Osteoblast (primary cell): ENCODE measurements around the gene CALU. TPM values are rescaled to one million over a fixed set of nuclear protein-coding genes. Genes with fewer than 3 reads are reported as not detected.
A peak's percentile ranks its signal among the peaks of the same experiment; 100 is the strongest.

Experiments used
- DNase-seq: peaks from one replicate; pipeline ENCODE4 v3.0.0; 2011; ENCODE audit warnings: low spot score, mixed read lengths; ENCODE audit not compliant: insufficient read length; ENCODE audit errors: missing footprints
- H2AFZ ChIP-seq: 2 replicates; pipeline ENCODE4 v1.6.0; 2011; ENCODE audit warnings: mild to moderate bottlenecking, low read length
- H3K27ac ChIP-seq: 2 replicates; pipeline ENCODE4 v1.5.1; 2011; ENCODE audit warnings: mild to moderate bottlenecking, low read depth, low read length, moderate library complexity
- H3K27me3 ChIP-seq: 2 replicates; pipeline ENCODE4 v1.6.0; 2012; ENCODE audit warnings: mild to moderate bottlenecking, control low read depth, inconsistent platforms, low read length, moderate library complexity; ENCODE audit not compliant: insufficient read depth
- H3K36me3 ChIP-seq: 2 replicates; pipeline ENCODE4 v1.5.1; 2011; ENCODE audit warnings: mild to moderate bottlenecking, low read length, control low read depth, moderate library complexity; ENCODE audit not compliant: insufficient read depth
- H3K4me1 ChIP-seq: 2 replicates; pipeline ENCODE4 v1.5.1; 2011; ENCODE audit warnings: mild to moderate bottlenecking, low read length, control low read depth, moderate library complexity; ENCODE audit not compliant: insufficient read depth
- H3K4me2 ChIP-seq: 2 replicates; pipeline ENCODE4 v1.6.0; 2011; ENCODE audit warnings: mild to moderate bottlenecking, low read length; ENCODE audit not compliant: insufficient read depth
- H3K4me3 ChIP-seq: fragments of 200-600 bp; sonication (generic); 3 replicates; pipeline ENCODE4 v1.5.1; 2012; ENCODE audit warnings: mild to moderate bottlenecking, low read length, inconsistent platforms; ENCODE audit not compliant: insufficient read depth
- H3K79me2 ChIP-seq: 2 replicates; pipeline ENCODE4 v1.6.0; 2012; ENCODE audit warnings: mild to moderate bottlenecking, low read length, control low read depth, inconsistent platforms; ENCODE audit not compliant: insufficient read depth
- H3K9me3 ChIP-seq: 2 replicates; pipeline ENCODE4 v1.5.1; 2011; ENCODE audit warnings: low read depth, low read length, control low read depth
- H4K20me1 ChIP-seq: 2 replicates; pipeline ENCODE4 v1.6.0; 2012; ENCODE audit warnings: mild to moderate bottlenecking, low read length, control low read depth; ENCODE audit not compliant: insufficient read depth
- CTCF ChIP-seq: IDR thresholded peaks from 2 replicates; pipeline ENCODE4 v1.5.1; 2011; ENCODE audit warnings: mild to moderate bottlenecking, low read depth, low read length, moderate library complexity; ENCODE audit errors: extremely low read depth
- total RNA-seq: library from RNA; depleted of rRNA; stranded (reverse); fragments of >200 nt; gene quantifications from 2 replicates; pipeline ENCODE4 v1.2.3, GENCODE V29; 2012

Gene CALU
- total RNA-seq, 1 donor: 708 TPM

GRCh38 chr7:128737867-128738385 lies 1.2 kb upstream of the CALU start:
- Histone ChIP-seq H3K36me3 (no peaks in the 10 kb centered on the region), H3K4me1 (peaks cover 32% of the 10 kb centered on the region), H4K20me1 (peaks cover 27% of the 10 kb centered on the region), H3K27me3 (no peaks in the 10 kb centered on the region), H2AFZ (peak overlapping the region; percentile 80), H3K27ac (peak overlapping the region; percentile 99), H3K79me2 (peaks cover 38% of the 10 kb centered on the region), H3K4me3 (peak overlapping the region; percentile 95), H3K9me3 (no peaks in the 10 kb centered on the region), H3K4me2 (peak overlapping the region; percentile 88)
- peak; percentile 84 for DNase-seq
- TF ChIP-seq CTCF: no peak

DNA sequence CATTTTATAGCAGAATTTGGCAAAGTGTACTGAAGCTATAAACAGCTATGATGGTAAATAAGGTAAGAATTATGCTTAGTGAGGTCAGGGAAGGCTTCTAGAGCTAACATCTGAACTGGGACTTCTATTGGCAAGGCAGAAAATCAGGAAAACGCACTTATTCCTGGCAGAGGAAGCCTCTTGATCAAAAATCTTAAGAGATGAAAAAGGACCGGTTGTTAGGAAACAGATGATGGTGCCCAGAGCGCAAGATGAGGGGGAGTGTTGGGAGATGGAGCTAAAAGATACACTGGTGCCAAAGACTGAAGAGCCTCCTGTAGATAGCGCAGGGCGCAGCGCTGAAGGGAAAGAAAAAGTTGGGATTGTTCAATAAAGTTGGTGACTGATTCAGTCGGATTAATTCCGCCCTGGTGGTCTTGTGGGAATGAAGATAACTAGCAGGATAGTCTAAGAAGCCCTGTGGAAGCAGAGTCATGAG lies 550 bp upstream of the CALU start:
- H3K27me3 ChIP-seq: no peaks in the 10 kb centered on the region
- H3K4me3 ChIP-seq: peak overlapping the region; percentile 95
- DNase-seq: no peak
- H2AFZ ChIP-seq: peak overlapping the region; percentile 80
- peaks cover 39% of the 10 kb centered on the region for H3K4me1 ChIP-seq
- peaks cover 33% of the 10 kb centered on the region for H4K20me1 ChIP-seq
- peaks cover 4% of the 10 kb centered on the region for H3K36me3 ChIP-seq
- no peaks in the 10 kb centered on the region for H3K9me3 ChIP-seq
- peaks cover 44% of the 10 kb centered on the region for H3K79me2 ChIP-seq
- no peak for TF ChIP-seq CTCF
- H3K27ac ChIP-seq: peak overlapping the region; percentile 99
- peak overlapping the region; percentile 88 for H3K4me2 ChIP-seq

- Histone ChIP-seq H3K27me3 (no peaks in the 10 kb centered on the region), H2AFZ (no peak overlapping the region), H3K9me3 (no peaks in the 10 kb centered on the region), H3K4me1 (peaks cover 50% of the 10 kb centered on the region), H4K20me1 (peaks cover 48% of the 10 kb centered on the region), H3K4me3 (peak overlapping the region; percentile 95), H3K36me3 (peaks cover 10% of the 10 kb centered on the region), H3K79me2 (peaks cover 60% of the 10 kb centered on the region), H3K27ac (peak overlapping the region; percentile 99), H3K4me2 (peak overlapping the region; percentile 82)
- TF ChIP-seq CTCF: no peak
- peak; percentile 66 for DNase-seq
These were observed 977 bp downstream of the CALU start for GRCh38 chr7:128739990-128740682.

DNA sequence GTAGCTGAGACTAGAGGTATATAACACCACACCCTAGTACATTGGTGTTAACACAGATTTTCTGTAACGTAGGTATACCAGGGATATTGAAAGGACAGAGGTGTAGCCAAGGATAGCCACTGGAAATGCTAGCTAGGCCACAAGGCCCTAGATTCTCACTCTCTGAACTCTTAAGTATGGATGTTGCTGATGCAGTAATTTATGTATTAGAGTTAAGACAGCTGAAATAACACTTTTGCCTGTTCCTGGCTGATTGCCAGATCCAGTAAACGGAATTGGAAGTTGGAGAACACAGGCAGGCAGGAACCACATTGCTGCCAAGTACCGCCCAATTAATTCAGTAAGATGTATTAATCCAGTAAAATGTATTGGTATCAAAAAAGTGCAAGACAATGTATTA lies 1.8 kb downstream of the CALU start:
- peaks cover 50% of the 10 kb centered on the region for H3K4me1 ChIP-seq
- H3K36me3 ChIP-seq: peaks cover 10% of the 10 kb centered on the region
- no peaks in the 10 kb centered on the region for H3K9me3 ChIP-seq
- peaks cover 68% of the 10 kb centered on the region for H3K79me2 ChIP-seq
- H2AFZ ChIP-seq: no peak overlapping the region
- peaks cover 57% of the 10 kb centered on the region for H4K20me1 ChIP-seq
- peak overlapping the region; percentile 99 for H3K27ac ChIP-seq
- peak overlapping the region; percentile 82 for H3K4me2 ChIP-seq
- no peaks in the 10 kb centered on the region for H3K27me3 ChIP-seq
- no peak for TF ChIP-seq CTCF
- DNase-seq: no peak
- H3K4me3 ChIP-seq: peak overlapping the region; percentile 95
